Mucosa of stomach (tissue), 1 donor: ENCODE measurements around the gene PCSK2.

Experiments
- H3K27me3 ChIP-seq: one replicate; pipeline ENCODE4 v1.7.0; 2013; ENCODE audit warnings: mild to moderate bottlenecking, low read length; ENCODE audit not compliant: control insufficient read depth, insufficient read depth
- H3K36me3 ChIP-seq: one replicate; pipeline ENCODE4 v1.7.0; 2013; ENCODE audit warnings: low read length; ENCODE audit not compliant: control insufficient read depth, insufficient read depth
- H3K4me1 ChIP-seq: one replicate; pipeline ENCODE4 v1.7.0; 2013; ENCODE audit warnings: mild to moderate bottlenecking, low read length; ENCODE audit not compliant: control insufficient read depth, insufficient read depth
- H3K4me3 ChIP-seq: one replicate; pipeline ENCODE4 v1.7.0; 2013; ENCODE audit warnings: low read length
- H3K9ac ChIP-seq: one replicate; pipeline ENCODE4 v1.7.0; 2013; ENCODE audit warnings: mild to moderate bottlenecking, low read length, moderate library complexity
- H3K9me3 ChIP-seq: one replicate; pipeline ENCODE4 v1.7.0; 2013; ENCODE audit warnings: mild to moderate bottlenecking, low read length, moderate library complexity; ENCODE audit not compliant: control insufficient read depth
- donor health status: Pancreatic carcinoma.

Gene PCSK2

DNA sequence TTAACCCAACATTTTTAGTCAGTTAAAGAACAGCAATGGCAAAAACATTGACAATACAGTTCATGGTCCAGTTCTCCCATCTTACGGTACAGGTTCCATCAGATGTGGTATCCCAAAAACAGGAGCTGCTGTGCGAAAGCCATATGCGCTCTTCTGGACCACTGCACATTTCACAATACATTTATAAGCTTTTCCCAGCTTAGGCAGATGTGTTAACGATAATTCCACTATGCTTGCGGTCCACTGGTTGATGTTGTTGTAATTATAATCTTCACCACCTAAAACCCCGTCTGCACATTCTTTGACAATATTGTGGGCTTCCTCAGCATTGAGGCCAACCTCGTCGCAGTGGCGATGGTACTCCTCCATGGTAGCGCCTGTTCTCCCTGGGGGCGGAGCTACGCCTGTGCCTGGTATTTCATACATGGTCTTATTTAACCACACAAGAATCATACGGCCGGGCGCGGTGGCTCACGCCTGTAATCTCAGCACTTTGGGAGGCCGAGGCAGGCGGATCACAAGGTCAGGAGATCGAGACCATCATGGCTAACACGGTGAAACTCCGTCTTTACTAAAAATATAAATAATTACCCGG is 252.3 kb downstream of the PCSK2 start:
- Histone ChIP-seq H3K36me3 (no peaks in the 10 kb centered on the region), H3K9me3 (no peaks in the 10 kb centered on the region), H3K9ac (no peak overlapping the region), H3K4me3 (no peak overlapping the region), H3K27me3 (peaks cover 7% of the 10 kb centered on the region), H3K4me1 (no peaks in the 10 kb centered on the region)

- no peaks in the 10 kb centered on the region for H3K9me3 ChIP-seq
- no peak overlapping the region for H3K9ac ChIP-seq
- no peaks in the 10 kb centered on the region for H3K4me1 ChIP-seq
- peaks cover 4% of the 10 kb centered on the region for H3K27me3 ChIP-seq
- no peak overlapping the region for H3K4me3 ChIP-seq
- H3K36me3 ChIP-seq, result no peaks in the 10 kb centered on the region
These were observed 253.9 kb downstream of the PCSK2 start for GRCh38 chr20:17480696-17481095.

DNA sequence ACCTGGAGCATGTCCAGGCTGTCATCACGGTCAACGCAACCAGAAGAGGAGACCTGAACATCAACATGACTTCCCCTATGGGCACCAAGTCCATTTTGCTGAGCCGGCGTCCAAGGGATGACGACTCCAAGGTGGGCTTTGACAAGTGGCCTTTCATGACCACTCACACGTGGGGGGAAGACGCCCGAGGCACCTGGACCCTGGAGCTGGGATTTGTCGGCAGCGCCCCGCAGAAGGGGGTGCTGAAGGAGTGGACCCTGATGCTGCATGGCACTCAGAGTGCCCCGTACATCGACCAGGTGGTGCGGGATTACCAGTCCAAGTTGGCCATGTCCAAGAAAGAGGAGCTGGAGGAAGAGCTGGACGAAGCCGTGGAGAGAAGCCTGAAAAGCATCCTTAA is 254.8 kb downstream of the PCSK2 start:
- Histone ChIP-seq H3K9ac (no peak overlapping the region), H3K4me3 (no peak overlapping the region), H3K9me3 (no peaks in the 10 kb centered on the region), H3K27me3 (peaks cover 4% of the 10 kb centered on the region), H3K4me1 (no peaks in the 10 kb centered on the region), H3K36me3 (no peaks in the 10 kb centered on the region)

DNA sequence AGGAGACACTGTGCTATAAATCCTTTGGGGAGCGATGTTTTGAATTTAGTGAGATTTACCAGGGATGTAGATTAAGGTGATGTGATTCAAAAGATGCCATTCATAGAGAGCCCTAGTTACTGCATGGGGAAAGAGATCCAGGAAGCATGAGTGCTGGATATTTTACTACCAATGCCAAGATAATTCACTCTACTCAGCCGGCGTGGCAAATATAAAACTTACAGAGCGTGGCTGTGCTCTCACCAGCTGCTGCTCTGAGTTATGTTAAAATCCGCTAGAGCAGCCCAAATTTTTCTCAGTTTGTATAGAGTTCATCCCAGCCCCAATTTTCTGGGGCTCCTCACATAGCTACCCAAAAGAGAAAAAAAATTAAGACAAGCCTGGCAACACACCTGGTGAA is 255.7 kb downstream of the PCSK2 start:
- Histone ChIP-seq H3K4me3 (no peak overlapping the region), H3K4me1 (no peaks in the 10 kb centered on the region), H3K36me3 (no peaks in the 10 kb centered on the region)

GRCh38 chr20:17485017-17485416 is 258.2 kb downstream of the PCSK2 start:
- H3K27me3 ChIP-seq, result peaks cover 4% of the 10 kb centered on the region
- no peaks in the 10 kb centered on the region for H3K4me1 ChIP-seq
- H3K36me3 ChIP-seq, result no peaks in the 10 kb centered on the region
- H3K4me3 ChIP-seq, result no peak overlapping the region
- H3K9me3 ChIP-seq, result no peaks in the 10 kb centered on the region
- H3K9ac ChIP-seq, result no peak overlapping the region

More for the DNA sequence above, 255.7 kb downstream of the PCSK2 start:
- H3K27me3 ChIP-seq, result peaks cover 4% of the 10 kb centered on the region
- H3K9ac ChIP-seq, result no peak overlapping the region
- H3K9me3 ChIP-seq, result no peaks in the 10 kb centered on the region

DNA sequence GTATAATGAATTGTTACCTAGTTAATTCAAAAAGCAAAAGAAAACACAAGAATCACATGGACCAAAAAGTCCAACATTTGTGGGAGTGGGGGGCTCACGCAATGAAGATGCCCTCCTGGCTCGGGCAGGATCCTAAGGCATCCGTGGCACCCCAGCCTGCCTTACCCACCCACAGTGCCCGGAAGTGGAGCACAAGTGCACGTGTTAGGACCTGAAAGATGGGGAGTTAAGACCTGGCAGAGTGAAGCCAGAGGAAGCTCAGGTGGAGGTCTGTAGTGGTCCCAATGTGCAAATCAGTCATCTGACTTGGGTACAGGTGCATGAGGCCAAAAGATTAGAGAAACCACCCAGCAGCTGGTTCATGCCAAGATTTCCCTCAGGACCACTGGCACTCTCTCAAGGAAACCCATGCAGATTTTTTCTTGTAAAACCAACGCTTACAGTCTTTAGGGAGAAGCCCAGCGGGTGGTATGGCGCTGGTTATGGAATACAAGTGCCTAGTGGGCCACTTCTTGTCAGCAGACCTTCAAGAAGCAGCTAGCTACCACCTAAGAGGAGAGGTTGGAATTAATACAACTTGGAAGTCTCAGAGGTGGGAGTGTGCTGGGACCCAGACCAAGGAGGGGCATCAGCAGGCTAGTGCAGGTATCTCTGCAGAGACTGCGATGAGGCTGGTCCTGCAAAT is 262.2 kb downstream of the PCSK2 start:
- no peaks in the 10 kb centered on the region for H3K4me1 ChIP-seq
- H3K4me3 ChIP-seq, result no peak overlapping the region
- no peaks in the 10 kb centered on the region for H3K9me3 ChIP-seq
- no peak overlapping the region for H3K9ac ChIP-seq
- no peaks in the 10 kb centered on the region for H3K36me3 ChIP-seq
- H3K27me3 ChIP-seq, result no peaks in the 10 kb centered on the region

- Histone ChIP-seq H3K27me3 (no peaks in the 10 kb centered on the region), H3K36me3 (no peaks in the 10 kb centered on the region)
These were observed 263.7 kb downstream of the PCSK2 start for GRCh38 chr20:17490501-17490900.

GRCh38 chr20:17491041-17491440 is 264.2 kb downstream of the PCSK2 start:
- no peaks in the 10 kb centered on the region for H3K4me1 ChIP-seq
- no peak overlapping the region for H3K4me3 ChIP-seq
- H3K9me3 ChIP-seq, result no peaks in the 10 kb centered on the region
- no peaks in the 10 kb centered on the region for H3K36me3 ChIP-seq
- no peaks in the 10 kb centered on the region for H3K27me3 ChIP-seq
- no peak overlapping the region for H3K9ac ChIP-seq

More at GRCh38 chr20:17490501-17490900, 263.7 kb downstream of the PCSK2 start:
- Histone ChIP-seq H3K9me3 (no peaks in the 10 kb centered on the region), H3K4me1 (no peaks in the 10 kb centered on the region), H3K4me3 (no peak overlapping the region), H3K9ac (no peak overlapping the region)

DNA sequence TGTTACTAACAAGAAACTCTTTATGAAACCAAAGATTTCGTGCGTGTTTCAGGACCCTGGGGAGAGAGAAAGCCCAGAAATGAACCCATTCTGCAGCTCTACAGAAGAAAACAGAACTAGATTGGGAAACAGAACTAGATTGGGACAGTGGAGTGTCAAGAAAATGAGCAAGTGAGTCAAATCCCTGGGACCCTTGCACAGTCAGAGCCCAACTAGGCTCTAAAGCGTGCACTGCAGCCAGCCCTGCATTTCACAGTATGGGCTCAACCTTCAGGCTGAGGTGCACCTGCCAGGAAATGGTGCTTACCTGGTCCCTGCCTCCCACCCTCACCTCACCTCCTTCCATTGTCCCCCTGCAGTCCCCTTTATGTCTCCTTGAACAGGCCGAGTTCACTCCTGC is 264.6 kb downstream of the PCSK2 start:
- Histone ChIP-seq H3K27me3 (no peaks in the 10 kb centered on the region), H3K4me3 (no peak overlapping the region), H3K9ac (no peak overlapping the region), H3K36me3 (no peaks in the 10 kb centered on the region), H3K9me3 (no peaks in the 10 kb centered on the region), H3K4me1 (no peaks in the 10 kb centered on the region)

DNA sequence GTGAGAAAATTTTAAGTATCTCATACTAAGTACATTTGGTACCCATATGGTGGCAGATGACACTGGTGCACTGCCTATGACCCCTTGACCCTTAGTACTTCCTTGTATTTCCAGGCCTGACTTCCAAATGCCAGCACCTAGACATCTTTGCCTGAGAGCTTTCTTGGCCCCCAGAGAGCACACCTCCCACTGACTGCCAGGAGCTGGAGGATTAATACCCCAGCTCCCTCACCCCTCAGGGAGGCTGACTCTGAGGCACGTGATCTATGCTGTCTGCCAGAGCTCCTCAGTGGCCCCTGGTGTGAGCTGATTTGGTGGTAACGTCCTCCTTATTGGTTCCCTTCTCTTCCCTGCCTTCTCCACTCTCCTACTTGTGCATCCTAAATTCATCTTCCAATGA is 266.3 kb downstream of the PCSK2 start:
- H3K36me3 ChIP-seq, result no peaks in the 10 kb centered on the region
- no peaks in the 10 kb centered on the region for H3K4me1 ChIP-seq
- no peak overlapping the region for H3K4me3 ChIP-seq
- no peaks in the 10 kb centered on the region for H3K9me3 ChIP-seq
- no peak overlapping the region for H3K9ac ChIP-seq
- H3K27me3 ChIP-seq, result no peaks in the 10 kb centered on the region

- H3K36me3 ChIP-seq, result no peaks in the 10 kb centered on the region
- H3K4me3 ChIP-seq, result no peak overlapping the region
- no peaks in the 10 kb centered on the region for H3K4me1 ChIP-seq
- H3K9ac ChIP-seq, result no peak overlapping the region
- no peaks in the 10 kb centered on the region for H3K27me3 ChIP-seq
- H3K9me3 ChIP-seq, result no peaks in the 10 kb centered on the region
These were observed 267.4 kb downstream of the PCSK2 start for GRCh38 chr20:17494201-17494600.

- H3K9me3 ChIP-seq, result no peaks in the 10 kb centered on the region
- no peak overlapping the region for H3K4me3 ChIP-seq
- no peaks in the 10 kb centered on the region for H3K4me1 ChIP-seq
- no peak overlapping the region for H3K9ac ChIP-seq
- no peaks in the 10 kb centered on the region for H3K27me3 ChIP-seq
- H3K36me3 ChIP-seq, result no peaks in the 10 kb centered on the region
These were observed 269.0 kb downstream of the PCSK2 start for GRCh38 chr20:17495826-17496225.
